ENCODE measurements around the gene MAG. TPM values are rescaled to one million over a fixed set of nuclear protein-coding genes. Genes with fewer than 3 reads are reported as not detected.

The MAG gene
- total and polyA plus RNA-seq, 9 of the 15 experiments (the other 6 are each of a cell fraction or from before 2014, with no cell fraction given), result 0.11 to 10.0 (median 1.6) TPM

DNA sequence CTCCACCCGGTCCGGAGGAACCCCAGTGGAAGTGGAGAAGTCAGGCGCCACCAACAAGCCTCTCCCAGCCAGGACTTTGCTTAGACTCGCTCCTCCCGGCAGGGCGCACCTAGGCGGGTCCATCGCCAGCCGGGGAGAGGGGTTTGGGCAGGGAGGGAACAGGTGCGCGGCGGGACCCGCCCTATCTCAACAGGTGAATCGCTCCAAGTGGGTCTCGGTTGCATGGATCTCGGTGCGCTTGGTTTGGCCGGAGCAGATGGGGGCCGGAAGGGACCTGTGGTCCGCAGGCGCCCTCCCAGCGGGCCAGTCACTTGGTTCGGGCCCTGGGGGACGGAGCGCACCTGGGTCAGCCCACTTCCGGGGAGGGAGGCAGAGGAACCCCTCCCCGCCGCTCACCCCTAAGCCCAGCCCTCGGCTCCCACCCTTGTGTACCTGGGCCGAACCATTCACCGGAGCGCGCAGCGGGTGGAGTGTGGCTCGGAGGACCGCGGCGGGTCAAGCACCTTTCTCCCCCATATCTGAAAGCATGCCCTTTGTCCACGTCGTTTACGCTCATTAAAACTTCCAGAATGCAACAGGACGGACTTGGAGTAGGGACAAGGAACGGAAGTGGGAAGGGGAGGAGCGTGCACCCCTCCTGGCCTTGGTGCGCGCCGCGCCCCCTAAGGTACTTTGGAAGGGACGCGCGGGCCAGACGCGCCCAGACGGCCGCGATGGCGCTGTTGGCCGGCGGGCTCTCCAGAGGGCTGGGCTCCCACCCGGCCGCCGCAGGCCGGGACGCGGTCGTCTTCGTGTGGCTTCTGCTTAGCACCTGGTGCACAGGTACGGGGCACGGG, 43.4 kb upstream of the MAG start, which contains the start of gene LSR (continued):
- TF ChIP-seq, protein P1, sequence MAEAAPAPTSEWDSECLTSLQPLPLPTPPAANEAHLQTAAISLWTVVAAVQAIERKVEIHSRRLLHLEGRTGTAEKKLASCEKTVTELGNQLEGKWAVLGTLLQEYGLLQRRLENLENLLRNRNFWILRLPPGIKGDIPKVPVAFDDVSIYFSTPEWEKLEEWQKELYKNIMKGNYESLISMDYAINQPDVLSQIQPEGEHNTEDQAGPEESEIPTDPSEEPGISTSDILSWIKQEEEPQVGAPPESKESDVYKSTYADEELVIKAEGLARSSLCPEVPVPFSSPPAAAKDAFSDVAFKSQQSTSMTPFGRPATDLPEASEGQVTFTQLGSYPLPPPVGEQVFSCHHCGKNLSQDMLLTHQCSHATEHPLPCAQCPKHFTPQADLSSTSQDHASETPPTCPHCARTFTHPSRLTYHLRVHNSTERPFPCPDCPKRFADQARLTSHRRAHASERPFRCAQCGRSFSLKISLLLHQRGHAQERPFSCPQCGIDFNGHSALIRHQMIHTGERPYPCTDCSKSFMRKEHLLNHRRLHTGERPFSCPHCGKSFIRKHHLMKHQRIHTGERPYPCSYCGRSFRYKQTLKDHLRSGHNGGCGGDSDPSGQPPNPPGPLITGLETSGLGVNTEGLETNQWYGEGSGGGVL (CRISPR knock-in tag; IDR thresholded peaks at IDR 0.05), result no peak
- TF ChIP-seq EP300 (IDR thresholded peaks at IDR 0.05; ENCODE audit: low read length) (no peak), TCFL5 (CRISPR knock-in tag; conservative IDR thresholded peaks at IDR 0.05) (no peak), ZKSCAN1 (IDR thresholded peaks at IDR 0.05; ENCODE audit: low read depth, low read length) (no peak), ESRRA (IDR thresholded peaks at IDR 0.05; ENCODE audit: borderline replicate concordance, low read depth) (no peak; the same call in none of the 2 replicates), ILK (tag; IDR thresholded peaks at IDR 0.05; ENCODE audit: borderline replicate concordance, low read depth) (no peak), E2F3 (CRISPR knock-in tag; IDR thresholded peaks at IDR 0.05) (no peak), ZNF561 (CRISPR knock-in tag; conservative IDR thresholded peaks at IDR 0.05) (no peak), BHLHE40 (IDR thresholded peaks at IDR 0.05; ENCODE audit: low read length) (peak; percentile 83), CREBBP (IDR thresholded peaks at IDR 0.05; ENCODE audit: low read depth, low read length) (no peak)
- TF ChIP-seq, protein P2, sequence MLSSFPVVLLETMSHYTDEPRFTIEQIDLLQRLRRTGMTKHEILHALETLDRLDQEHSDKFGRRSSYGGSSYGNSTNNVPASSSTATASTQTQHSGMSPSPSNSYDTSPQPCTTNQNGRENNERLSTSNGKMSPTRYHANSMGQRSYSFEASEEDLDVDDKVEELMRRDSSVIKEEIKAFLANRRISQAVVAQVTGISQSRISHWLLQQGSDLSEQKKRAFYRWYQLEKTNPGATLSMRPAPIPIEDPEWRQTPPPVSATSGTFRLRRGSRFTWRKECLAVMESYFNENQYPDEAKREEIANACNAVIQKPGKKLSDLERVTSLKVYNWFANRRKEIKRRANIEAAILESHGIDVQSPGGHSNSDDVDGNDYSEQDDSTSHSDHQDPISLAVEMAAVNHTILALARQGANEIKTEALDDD (IDR thresholded peaks at IDR 0.05), result no peak
- TF ChIP-seq, protein P3, sequence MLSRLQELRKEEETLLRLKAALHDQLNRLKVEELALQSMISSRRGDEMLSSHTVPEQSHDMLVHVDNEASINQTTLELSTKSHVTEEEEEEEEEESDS (CRISPR knock-in tag; IDR thresholded peaks at IDR 0.05), result no peak
- TF ChIP-seq, protein P4, sequence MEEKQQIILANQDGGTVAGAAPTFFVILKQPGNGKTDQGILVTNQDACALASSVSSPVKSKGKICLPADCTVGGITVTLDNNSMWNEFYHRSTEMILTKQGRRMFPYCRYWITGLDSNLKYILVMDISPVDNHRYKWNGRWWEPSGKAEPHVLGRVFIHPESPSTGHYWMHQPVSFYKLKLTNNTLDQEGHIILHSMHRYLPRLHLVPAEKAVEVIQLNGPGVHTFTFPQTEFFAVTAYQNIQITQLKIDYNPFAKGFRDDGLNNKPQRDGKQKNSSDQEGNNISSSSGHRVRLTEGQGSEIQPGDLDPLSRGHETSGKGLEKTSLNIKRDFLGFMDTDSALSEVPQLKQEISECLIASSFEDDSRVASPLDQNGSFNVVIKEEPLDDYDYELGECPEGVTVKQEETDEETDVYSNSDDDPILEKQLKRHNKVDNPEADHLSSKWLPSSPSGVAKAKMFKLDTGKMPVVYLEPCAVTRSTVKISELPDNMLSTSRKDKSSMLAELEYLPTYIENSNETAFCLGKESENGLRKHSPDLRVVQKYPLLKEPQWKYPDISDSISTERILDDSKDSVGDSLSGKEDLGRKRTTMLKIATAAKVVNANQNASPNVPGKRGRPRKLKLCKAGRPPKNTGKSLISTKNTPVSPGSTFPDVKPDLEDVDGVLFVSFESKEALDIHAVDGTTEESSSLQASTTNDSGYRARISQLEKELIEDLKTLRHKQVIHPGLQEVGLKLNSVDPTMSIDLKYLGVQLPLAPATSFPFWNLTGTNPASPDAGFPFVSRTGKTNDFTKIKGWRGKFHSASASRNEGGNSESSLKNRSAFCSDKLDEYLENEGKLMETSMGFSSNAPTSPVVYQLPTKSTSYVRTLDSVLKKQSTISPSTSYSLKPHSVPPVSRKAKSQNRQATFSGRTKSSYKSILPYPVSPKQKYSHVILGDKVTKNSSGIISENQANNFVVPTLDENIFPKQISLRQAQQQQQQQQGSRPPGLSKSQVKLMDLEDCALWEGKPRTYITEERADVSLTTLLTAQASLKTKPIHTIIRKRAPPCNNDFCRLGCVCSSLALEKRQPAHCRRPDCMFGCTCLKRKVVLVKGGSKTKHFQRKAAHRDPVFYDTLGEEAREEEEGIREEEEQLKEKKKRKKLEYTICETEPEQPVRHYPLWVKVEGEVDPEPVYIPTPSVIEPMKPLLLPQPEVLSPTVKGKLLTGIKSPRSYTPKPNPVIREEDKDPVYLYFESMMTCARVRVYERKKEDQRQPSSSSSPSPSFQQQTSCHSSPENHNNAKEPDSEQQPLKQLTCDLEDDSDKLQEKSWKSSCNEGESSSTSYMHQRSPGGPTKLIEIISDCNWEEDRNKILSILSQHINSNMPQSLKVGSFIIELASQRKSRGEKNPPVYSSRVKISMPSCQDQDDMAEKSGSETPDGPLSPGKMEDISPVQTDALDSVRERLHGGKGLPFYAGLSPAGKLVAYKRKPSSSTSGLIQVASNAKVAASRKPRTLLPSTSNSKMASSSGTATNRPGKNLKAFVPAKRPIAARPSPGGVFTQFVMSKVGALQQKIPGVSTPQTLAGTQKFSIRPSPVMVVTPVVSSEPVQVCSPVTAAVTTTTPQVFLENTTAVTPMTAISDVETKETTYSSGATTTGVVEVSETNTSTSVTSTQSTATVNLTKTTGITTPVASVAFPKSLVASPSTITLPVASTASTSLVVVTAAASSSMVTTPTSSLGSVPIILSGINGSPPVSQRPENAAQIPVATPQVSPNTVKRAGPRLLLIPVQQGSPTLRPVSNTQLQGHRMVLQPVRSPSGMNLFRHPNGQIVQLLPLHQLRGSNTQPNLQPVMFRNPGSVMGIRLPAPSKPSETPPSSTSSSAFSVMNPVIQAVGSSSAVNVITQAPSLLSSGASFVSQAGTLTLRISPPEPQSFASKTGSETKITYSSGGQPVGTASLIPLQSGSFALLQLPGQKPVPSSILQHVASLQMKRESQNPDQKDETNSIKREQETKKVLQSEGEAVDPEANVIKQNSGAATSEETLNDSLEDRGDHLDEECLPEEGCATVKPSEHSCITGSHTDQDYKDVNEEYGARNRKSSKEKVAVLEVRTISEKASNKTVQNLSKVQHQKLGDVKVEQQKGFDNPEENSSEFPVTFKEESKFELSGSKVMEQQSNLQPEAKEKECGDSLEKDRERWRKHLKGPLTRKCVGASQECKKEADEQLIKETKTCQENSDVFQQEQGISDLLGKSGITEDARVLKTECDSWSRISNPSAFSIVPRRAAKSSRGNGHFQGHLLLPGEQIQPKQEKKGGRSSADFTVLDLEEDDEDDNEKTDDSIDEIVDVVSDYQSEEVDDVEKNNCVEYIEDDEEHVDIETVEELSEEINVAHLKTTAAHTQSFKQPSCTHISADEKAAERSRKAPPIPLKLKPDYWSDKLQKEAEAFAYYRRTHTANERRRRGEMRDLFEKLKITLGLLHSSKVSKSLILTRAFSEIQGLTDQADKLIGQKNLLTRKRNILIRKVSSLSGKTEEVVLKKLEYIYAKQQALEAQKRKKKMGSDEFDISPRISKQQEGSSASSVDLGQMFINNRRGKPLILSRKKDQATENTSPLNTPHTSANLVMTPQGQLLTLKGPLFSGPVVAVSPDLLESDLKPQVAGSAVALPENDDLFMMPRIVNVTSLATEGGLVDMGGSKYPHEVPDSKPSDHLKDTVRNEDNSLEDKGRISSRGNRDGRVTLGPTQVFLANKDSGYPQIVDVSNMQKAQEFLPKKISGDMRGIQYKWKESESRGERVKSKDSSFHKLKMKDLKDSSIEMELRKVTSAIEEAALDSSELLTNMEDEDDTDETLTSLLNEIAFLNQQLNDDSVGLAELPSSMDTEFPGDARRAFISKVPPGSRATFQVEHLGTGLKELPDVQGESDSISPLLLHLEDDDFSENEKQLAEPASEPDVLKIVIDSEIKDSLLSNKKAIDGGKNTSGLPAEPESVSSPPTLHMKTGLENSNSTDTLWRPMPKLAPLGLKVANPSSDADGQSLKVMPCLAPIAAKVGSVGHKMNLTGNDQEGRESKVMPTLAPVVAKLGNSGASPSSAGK (IDR thresholded peaks at IDR 0.05), result no peak; the same call in 1 of the 2 replicates

Data from K562 (cell line).